Activated T-helper 1 cell treated with anti-CD3 and anti-CD28 coated beads, Interleukin-2, amount 50 U/mL, for 16 hours (primary cell): ENCODE data around the gene CALR.
"Not testable (repeated sequence)": the region's sequence is repeated elsewhere in the genome, so short reads cannot be mapped to it uniquely, and the experiment has no call there.

Source experiments
- DNase-seq, 2 donors: peaks; one replicate each; pipeline ENCODE4 v3.0.0-alpha.2; 2020; ENCODE audit warnings: low read depth in 1 of 2, low spot score in 1 of 2

Gene CALR

DNA sequence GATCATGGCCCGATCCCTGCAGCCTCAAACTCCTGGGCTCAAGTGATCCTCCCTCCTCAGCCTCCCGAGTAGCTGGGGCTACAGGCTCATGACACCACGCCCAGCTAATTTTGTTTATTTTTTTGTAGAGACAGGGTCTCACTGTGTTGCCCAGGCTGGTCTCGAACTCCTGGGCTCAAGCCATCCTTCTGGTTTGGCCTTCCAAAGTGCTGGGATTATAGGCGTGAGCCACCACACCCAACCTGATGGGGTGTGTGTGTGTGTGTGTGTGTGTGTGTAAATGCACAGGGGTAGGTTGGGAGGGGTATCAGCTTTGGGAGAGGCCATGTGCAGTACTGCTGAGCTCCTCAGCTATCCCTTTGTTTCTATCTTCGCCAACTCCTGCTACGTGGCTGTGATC is 37.7 kb downstream of the CALR start:
- not testable (repeated sequence) for DNase-seq

DNA sequence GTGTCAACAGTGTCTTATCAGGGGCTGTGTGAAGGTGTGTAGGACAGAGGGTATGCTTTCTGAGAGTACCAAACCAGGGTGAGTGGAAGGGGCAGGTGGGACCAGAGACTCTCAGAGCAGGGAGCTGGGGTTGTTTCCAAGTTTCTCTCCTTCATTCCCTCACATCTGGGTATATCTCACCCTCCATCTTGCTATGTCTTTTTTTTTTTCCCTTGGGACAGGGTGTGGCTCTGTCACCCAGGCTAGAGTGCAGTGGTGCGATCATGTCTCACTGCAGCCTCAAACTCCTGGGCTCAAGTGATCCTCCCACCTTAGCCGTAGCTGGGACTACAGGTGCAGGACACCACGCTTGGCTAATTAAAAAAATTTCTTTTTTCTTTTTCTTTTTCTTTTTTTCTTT is 41.6 kb downstream of the CALR start:
- no peak for DNase-seq

DNA sequence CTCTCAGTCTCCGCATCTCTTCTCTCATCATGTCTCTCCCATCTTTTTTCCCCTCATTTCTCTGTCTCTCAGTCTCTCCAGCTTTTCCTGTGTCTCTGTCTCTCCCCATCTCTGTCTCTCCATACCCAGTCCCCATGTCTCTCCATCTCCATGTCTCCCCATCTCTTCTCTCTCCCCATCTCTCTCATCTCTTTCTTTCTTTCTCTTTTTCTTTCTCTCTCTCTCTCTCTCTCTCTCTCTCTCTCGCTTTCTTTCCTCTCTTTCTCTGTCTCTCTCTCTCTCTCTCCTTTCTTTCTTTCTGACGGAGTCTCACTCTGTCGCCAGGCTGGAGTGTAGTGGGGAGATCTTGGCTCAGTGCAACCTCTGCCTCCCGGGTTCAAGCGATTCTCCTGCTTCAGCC is 44.2 kb downstream of the CALR start:
- no peak for DNase-seq

DNA sequence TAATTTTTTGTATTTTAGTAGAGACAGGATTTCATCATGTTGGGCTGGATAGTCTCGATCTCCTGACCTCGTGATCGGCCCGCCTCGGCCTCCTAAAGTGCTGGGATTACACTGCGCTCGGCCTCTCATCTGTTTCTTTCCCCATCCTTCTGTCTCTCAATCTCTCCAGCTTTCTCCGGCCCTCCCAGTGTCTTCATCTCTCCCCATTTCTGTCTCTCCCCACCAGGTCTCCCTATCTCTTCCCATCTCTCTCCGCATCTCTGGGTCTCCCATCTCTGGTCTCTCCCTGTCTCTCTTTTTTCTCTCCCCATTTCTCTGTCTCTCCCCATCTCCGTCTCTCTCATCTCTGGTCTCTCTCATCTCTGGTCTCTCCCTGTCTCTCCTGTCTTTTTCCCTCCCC is 44.7 kb downstream of the CALR start:
- no peak for DNase-seq

DNA sequence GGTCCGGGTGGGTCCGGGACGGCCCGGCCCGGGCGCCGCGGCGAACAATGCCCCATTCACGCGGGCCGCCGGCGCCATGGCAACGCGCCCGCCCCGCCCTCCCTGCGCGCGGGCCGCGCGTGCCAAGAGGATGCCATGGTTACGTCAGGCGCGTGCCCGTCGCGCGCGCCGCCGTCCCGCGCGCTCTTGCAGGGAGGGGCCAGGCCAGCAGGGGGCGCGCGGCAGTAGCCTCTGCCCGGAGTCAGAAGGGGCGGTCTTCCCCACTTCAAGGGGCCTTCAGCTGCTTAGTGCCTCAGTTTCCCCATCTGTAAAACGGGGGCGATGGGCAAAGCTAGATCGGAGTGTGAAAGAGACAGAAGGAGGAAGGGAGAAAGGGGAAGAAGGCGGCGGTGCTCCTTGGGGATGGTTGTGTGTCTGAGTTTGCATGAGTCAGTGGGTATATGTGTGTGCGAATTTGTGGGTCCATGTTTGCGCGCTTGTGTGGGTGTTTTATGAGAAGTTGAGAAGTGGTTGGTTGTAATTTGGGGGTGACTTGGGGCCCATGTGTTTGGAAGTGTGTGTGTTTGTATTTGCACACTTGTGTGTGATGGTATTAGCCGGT is 45.2 kb downstream of the CALR start:
- DNase-seq = peak; percentile 71 to 82

DNA sequence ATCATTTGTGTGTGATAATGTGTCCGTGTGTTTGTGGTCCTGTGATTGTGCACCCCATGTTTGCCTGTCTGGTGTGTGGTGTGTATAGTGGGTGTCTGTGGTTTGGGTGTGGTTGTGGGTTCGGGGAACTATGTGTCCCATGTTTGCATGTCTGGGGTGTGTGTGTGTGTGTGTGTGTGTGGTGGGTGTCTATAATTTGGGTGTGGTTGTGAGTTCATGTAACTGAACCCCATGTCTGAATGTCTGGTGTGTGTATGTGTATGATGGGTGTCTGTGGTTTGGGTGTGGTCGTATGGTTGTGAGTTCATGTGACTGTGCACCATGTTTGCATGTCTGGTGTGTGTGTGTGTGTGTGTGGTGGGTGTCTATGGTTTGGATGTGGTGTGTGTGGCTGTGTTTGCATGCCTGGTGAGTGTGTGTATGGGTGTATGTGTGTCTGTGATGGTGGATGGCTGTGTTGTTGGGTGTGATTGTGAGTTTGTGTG is 45.8 kb downstream of the CALR start:
- no peak for DNase-seq

- DNase-seq = no peak
Measured at GRCh38 chr19:12984683-12985048, 46.3 kb downstream of the CALR start.

DNA sequence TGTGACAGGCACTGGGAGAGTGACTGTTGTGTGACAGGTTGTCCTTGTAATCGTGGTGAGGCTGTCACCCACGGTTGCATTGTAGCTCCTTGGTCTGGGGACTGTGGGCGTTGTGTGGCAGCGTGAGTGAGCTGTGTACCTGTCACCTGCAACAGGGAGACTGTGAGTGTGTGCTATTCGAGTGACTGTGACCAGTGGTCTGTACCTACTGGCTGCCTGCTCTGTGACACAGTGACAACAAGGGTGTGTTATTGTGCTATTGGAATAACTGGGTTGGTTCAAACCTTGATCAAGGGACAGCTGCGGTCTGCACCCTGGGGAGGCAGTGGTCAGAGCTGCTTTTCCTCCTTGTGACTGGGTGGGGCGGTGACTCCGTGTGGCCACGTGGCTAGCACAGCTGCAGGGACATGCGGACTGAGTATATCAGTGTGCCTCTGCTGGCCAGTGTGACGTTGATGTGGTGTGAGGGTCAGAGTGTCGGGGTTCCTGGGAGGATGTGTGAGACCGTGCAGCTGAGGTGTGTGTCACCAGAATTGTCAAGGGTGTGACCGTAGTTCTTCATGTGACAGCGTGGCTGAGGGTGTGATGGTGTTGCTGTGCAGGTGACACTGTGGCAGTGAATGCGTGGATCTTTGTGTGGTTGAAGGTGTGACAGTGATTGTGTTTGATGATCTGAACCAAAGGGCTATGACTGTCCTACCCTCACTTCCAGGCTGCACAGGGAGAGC is 46.8 kb downstream of the CALR start:
- no peak for DNase-seq

GRCh38 chr19:12986726-12987125 is 48.3 kb downstream of the CALR start:
- no peak for DNase-seq

DNA sequence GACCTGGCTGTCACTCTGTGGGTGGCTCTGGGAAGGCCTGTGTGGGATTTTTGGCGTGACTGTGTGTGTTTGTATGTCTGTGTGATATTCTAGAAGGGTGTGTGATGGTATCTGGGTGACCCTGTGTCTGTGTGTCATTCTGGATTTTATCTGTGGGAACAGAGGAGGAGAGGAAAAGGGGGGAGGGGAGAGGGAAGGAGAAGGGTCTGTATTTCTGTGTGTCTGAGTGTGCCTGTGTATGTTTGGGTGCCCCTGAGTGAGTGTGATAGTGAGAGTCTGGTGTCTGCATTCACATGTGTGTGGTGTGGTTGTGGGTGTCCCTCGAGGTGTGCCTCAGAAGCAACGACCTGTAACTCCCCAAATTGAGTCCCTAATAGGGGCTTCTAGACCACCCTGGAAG is 48.8 kb downstream of the CALR start:
- DNase-seq = no peak

DNA sequence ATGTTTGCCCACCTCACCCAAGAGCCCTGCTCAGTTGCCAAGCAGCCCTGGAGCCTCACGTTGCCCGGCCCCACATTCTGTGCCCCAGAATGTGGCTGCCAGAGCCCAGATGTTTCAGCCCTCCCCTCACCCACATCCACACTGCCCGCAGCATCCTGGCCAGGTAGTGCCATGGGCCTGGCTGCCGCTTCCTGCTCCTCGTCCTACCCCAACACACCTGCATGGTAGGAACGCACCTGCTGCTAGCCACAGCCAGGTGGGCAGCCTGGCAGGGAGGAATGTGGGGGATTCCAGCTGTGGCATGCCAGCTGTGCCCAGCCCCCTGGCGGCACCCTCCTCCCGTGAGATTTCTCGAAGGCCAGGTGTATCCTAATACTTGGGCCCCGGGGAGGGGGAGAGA is 49.4 kb downstream of the CALR start:
- DNase-seq = no peak

DNA sequence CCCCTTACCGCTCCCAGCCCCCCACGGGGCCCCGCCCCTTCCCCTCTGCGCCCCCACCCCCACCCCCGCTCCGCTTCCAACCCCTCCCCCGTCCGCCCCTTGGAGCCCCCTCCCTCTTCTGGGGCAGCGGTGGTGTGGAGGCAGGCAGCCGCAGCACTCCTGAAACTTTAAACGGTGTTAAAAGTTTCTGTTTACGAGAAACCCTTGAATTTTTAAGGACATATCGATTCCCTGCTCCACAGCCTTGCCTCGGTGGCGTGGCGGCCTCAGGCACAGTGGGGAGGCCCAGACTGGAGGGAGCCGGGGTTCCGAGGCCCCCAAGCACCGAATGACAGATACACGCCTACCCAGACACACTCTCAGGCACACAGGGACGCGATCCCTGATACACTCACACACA is 52.0 kb downstream of the CALR start:
- DNase-seq = no peak

GRCh38 chr19:12990853-12991252 is 52.4 kb downstream of the CALR start:
- no peak for DNase-seq

DNA sequence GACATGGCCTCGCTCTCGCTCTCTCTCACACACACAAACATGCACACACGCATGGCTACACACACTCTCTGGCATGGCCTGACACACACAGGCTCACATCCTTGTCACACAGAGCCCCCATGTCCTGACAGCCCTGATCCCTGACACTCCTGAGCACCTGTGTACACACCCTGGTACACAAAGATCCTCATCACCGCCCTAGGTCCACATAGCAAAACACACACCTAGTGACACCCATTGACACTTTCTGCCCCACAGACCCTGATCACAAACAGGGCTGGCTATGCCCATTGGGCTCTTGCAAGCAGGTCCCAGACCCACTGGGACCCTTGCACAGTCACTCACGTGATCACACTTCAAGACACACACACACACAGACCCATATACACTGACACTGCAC is 52.9 kb downstream of the CALR start:
- no peak for DNase-seq

DNA sequence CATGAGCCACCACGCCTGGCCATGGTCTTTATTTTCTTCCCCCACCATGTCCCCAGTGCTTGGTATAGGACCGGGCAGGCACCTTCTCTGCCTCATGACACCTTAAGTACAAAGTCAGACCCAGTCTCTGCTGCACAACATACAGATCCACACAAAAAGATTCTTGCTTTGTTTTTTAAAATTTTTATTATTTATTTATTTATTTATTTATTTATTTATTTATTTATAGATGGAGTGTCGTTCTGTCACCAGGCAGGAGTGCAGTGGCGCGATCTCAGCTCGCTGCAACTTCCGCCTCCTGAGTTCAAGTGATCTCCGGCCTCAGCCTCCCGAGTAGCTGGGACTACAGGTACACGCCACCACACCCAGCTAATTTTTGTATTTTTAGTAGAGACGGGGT is 54.3 kb downstream of the CALR start:
- DNase-seq = no peak

DNA sequence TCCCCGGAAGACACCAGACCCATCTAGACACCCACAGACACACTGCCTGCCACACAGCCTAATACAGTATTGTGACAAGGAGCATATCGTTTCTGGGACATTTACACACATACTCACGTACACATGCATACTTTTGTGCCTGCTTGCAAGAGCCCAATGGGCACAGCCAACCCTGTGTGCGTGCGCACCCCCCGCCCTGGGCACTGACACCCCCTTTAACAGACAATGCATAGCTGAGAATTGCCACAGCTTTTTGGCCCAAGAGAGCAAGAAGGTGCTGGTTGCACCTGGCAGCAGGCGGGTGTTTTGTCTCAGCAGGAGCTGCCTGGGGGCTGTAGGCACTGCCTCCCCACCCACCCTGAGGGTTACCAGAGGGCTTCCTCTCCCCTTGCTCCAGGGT is 55.2 kb downstream of the CALR start:
- DNase-seq = no peak
